ENCODE results near the gene LRRC59. TPM values are rescaled to one million over a fixed set of nuclear protein-coding genes. Genes with fewer than 3 reads are reported as not detected.

LRRC59 gene
- total and polyA plus RNA-seq, 2 of the 4 experiments (the other 2 are of a cell fraction): 139 to 233 TPM

DNA sequence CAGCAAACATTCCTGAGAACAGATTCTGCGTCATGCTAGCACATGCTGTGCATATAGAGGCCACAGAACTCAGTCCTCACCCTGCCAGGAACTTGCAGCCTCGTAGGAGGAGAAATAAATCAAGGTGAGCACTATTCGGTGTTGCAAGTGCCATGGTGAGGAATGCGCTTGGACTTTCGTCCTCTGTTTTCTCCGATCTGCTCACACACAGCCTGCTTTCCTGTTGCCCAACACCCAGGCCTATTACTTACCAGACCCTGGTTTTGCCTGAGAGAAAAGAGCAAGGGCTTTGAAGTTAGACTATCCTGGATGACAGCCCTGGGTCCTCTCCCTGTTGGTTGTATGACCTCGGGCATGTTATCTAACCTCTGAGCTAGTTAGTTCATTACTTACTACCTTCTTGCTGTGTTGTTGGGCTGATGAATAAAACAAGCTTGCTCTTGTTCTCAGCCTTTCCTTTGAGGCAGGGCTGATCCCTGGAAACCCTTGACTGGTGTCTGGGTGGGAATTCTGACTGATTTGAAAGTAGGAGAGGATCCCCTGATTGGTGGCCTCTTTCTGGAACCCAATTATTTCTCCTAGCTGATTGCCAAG is 31.6 kb upstream of the LRRC59 start:
- H3K14ac ChIP-seq (replicated peaks; ENCODE audit: low read depth, low read length): no peak overlapping the region
- H4K91ac ChIP-seq (ENCODE audit: insufficient read depth, low read depth, low read length): no peak overlapping the region
- dilution Hi-C loops (cut with HindIII; ENCODE audit: low sequenced_read_pairs, unreplicated experiment): no loop called here
- WGBS, 2 experiments (ENCODE audit: extremely low coverage in 2 of 2, insufficient read length in 1 of 2): no CpG with 5 or more reads among the region's 7 CpGs
- H3K27me3 ChIP-seq (ENCODE audit: control insufficient read depth, insufficient read depth, low read length): no peaks in the 10 kb centered on the region
- no peak overlapping the region for H2BK15ac ChIP-seq (ENCODE audit: low read depth, low read length)
- no peak overlapping the region for H3K56ac ChIP-seq (ENCODE audit: extremely low read depth, insufficient read depth, low read length)
- H2BK5ac ChIP-seq (ENCODE audit: low read depth, low read length, poor library complexity, severe bottlenecking): no peak overlapping the region
- peaks cover 3% of the 10 kb centered on the region; the same call in 1 of the 2 replicates for H3K36me3 ChIP-seq (ENCODE audit: control insufficient read depth, insufficient read depth, low read length)
- no peak overlapping the region for H3K23ac ChIP-seq (ENCODE audit: low read depth, low read length)
- ChIA-PET CTCF (no interaction called here), POLR2A (ENCODE audit: unreplicated experiment) (no interaction called here)
- no peaks in the 10 kb centered on the region for H4K20me1 ChIP-seq (ENCODE audit: insufficient read depth, low read length)
- H3K4me2 ChIP-seq (ENCODE audit: low read depth, low read length): no peak overlapping the region
- H4K8ac ChIP-seq (ENCODE audit: low read depth in 2 of 2, low read length in 2 of 2): no peak overlapping the region
- intact Hi-C loops (cut with micrococcal nuclease): no loop called here
- peaks cover 14 to 70% of the 10 kb centered on the region in 2 experiments; a peak in 3 of 4 replicates for H3K79me1 ChIP-seq (ENCODE audit: low read depth in 1 of 2, low read length in 2 of 2)
- no peak overlapping the region for H2BK20ac ChIP-seq (ENCODE audit: low read depth, low read length)
- no peak overlapping the region for H3K4ac ChIP-seq (ENCODE audit: low read depth, low read length)
- DNase-seq: no peak
- no peak overlapping the region for H2AK5ac ChIP-seq (ENCODE audit: low read depth, low read length)
- no peak overlapping the region for H3K4me3 ChIP-seq (ENCODE audit: insufficient read depth, low read depth, low read length)
- TF ChIP-seq RCOR1 (IDR thresholded peaks at IDR 0.05; ENCODE audit: insufficient replicate concordance, low read length): no peak
- TF ChIP-seq CHD1 (IDR thresholded peaks at IDR 0.05; ENCODE audit: low read depth, low read length): no peak
- TF ChIP-seq, protein P1, sequence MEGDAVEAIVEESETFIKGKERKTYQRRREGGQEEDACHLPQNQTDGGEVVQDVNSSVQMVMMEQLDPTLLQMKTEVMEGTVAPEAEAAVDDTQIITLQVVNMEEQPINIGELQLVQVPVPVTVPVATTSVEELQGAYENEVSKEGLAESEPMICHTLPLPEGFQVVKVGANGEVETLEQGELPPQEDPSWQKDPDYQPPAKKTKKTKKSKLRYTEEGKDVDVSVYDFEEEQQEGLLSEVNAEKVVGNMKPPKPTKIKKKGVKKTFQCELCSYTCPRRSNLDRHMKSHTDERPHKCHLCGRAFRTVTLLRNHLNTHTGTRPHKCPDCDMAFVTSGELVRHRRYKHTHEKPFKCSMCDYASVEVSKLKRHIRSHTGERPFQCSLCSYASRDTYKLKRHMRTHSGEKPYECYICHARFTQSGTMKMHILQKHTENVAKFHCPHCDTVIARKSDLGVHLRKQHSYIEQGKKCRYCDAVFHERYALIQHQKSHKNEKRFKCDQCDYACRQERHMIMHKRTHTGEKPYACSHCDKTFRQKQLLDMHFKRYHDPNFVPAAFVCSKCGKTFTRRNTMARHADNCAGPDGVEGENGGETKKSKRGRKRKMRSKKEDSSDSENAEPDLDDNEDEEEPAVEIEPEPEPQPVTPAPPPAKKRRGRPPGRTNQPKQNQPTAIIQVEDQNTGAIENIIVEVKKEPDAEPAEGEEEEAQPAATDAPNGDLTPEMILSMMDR (conservative IDR thresholded peaks at IDR 0.05; ENCODE audit: low read depth, low read length): no peak
- no peak for TF ChIP-seq MAFK (IDR thresholded peaks at IDR 0.05; ENCODE audit: low read depth, low read length)
- TF ChIP-seq, protein P2, sequence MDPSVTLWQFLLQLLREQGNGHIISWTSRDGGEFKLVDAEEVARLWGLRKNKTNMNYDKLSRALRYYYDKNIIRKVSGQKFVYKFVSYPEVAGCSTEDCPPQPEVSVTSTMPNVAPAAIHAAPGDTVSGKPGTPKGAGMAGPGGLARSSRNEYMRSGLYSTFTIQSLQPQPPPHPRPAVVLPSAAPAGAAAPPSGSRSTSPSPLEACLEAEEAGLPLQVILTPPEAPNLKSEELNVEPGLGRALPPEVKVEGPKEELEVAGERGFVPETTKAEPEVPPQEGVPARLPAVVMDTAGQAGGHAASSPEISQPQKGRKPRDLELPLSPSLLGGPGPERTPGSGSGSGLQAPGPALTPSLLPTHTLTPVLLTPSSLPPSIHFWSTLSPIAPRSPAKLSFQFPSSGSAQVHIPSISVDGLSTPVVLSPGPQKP (IDR thresholded peaks at IDR 0.05; ENCODE audit: borderline replicate concordance, low read depth, low read length): no peak
- TF ChIP-seq MXI1 (IDR thresholded peaks at IDR 0.05; ENCODE audit: borderline replicate concordance, low read depth, low read length): no peak
- no peak for TF ChIP-seq RAD21 (IDR thresholded peaks at IDR 0.05; ENCODE audit: low read length)
- TF ChIP-seq NFE2L2 (IDR thresholded peaks at IDR 0.05; ENCODE audit: low read depth, low read length): no peak
- TF ChIP-seq CEBPB (IDR thresholded peaks at IDR 0.05; ENCODE audit: low read depth, low read length): no peak
- no peak for TF ChIP-seq POLR2A (IDR thresholded peaks at IDR 0.05; ENCODE audit: low read depth, low read length)
- no peak for TF ChIP-seq MAZ (IDR thresholded peaks at IDR 0.05; ENCODE audit: borderline replicate concordance, low read depth, low read length)
- no peak for TF ChIP-seq RFX5 (IDR thresholded peaks at IDR 0.05; ENCODE audit: low read depth, low read length)
- TF ChIP-seq, protein P3, sequence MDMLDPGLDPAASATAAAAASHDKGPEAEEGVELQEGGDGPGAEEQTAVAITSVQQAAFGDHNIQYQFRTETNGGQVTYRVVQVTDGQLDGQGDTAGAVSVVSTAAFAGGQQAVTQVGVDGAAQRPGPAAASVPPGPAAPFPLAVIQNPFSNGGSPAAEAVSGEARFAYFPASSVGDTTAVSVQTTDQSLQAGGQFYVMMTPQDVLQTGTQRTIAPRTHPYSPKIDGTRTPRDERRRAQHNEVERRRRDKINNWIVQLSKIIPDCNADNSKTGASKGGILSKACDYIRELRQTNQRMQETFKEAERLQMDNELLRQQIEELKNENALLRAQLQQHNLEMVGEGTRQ (IDR thresholded peaks at IDR 0.05; ENCODE audit: low read depth, low read length): no peak
- TF ChIP-seq FOS (IDR thresholded peaks at IDR 0.05; ENCODE audit: low read depth, low read length): no peak
- TF ChIP-seq SMC3 (IDR thresholded peaks at IDR 0.05; ENCODE audit: low read depth, low read length): no peak
- no peak for TF ChIP-seq BHLHE40 (IDR thresholded peaks at IDR 0.05; ENCODE audit: low read depth, low read length)
- peaks cover 22% of the 10 kb centered on the region for H3K9me1 ChIP-seq (ENCODE audit: insufficient read depth, low read length)
- in situ Hi-C loops (cut with MboI; ENCODE audit: low sequenced_read_pairs): no loop called here
- no peak overlapping the region for H4K5ac ChIP-seq (ENCODE audit: low read depth, low read length)
- no peak overlapping the region for H3K27ac ChIP-seq (ENCODE audit: insufficient read depth, low read length)
- no peaks in the 10 kb centered on the region for H3K9me3 ChIP-seq (ENCODE audit: control insufficient read depth, insufficient read depth, low read length)
- peaks cover 23% of the 10 kb centered on the region for H3K4me1 ChIP-seq (ENCODE audit: control insufficient read depth, insufficient read depth, low read length)
- H2AFZ ChIP-seq (replicated peaks; ENCODE audit: low read length, poor library complexity): no peak overlapping the region
- H2BK120ac ChIP-seq (ENCODE audit: low read depth, low read length): no peak overlapping the region
- no peak overlapping the region for H3K18ac ChIP-seq (ENCODE audit: low read depth, low read length)
- BruUV-seq (replicated peaks): no TSS peak
- H2AK9ac ChIP-seq (replicated peaks; ENCODE audit: low read depth, low read length, poor library complexity): no peak overlapping the region
- ATAC-seq (ENCODE audit: low read depth): no peak
- H3K9ac ChIP-seq (ENCODE audit: low read depth, low read length): no peak overlapping the region
